Calu3 (cell line): ENCODE measurements around the gene SH3PXD2A. TPM values are rescaled to one million over a fixed set of nuclear protein-coding genes. Genes with fewer than 3 reads are reported as not detected.

ENCODE experiments used
- BruUV-seq: library from RNA; stranded (reverse); fragments of 400-500 nt; replicated peaks from 2 replicates; lab custom pipeline; 2021; lab: Mats Ljungman, UMichigan
- CTCF ChIA-PET: fragments of 300-600 bp; sonication (Branson Sonifier 250); formaldehyde crosslinking; loops from one replicate; lab custom pipeline; 2022; ENCODE audit warnings: antibody characterized with exemption; lab: Charles Lee
- DNase-seq: peaks from one replicate; pipeline ENCODE4 v3.0.0; 2022
- H3K27ac Mint-ChIP-seq: one replicate; pipeline ENCODE4 v1.8.0; 2022; ENCODE audit warnings: mixed read lengths; ENCODE audit not compliant: unreplicated experiment
- H3K27me3 Mint-ChIP-seq: one replicate; pipeline ENCODE4 v1.8.0; 2022; ENCODE audit warnings: mixed read lengths; ENCODE audit not compliant: unreplicated experiment
- H3K36me3 Mint-ChIP-seq: one replicate; pipeline ENCODE4 v1.8.0; 2022; ENCODE audit warnings: mild to moderate bottlenecking, moderate library complexity, mixed read lengths; ENCODE audit not compliant: insufficient read depth, unreplicated experiment
- H3K4me1 Mint-ChIP-seq: one replicate; pipeline ENCODE4 v1.8.0; 2022; ENCODE audit warnings: mild to moderate bottlenecking, low read depth, mixed read lengths; ENCODE audit not compliant: unreplicated experiment
- H3K4me3 Mint-ChIP-seq: one replicate; pipeline ENCODE4 v1.8.0; 2022; ENCODE audit warnings: mild to moderate bottlenecking, low read depth, moderate library complexity, mixed read lengths; ENCODE audit not compliant: unreplicated experiment
- H3K9me3 Mint-ChIP-seq: one replicate; pipeline ENCODE4 v1.8.0; 2022; ENCODE audit warnings: low read depth, mixed read lengths; ENCODE audit not compliant: unreplicated experiment
- CTCF ChIP-seq: fragments of 200-600 bp; IDR thresholded peaks from one replicate; pipeline ENCODE4 v1.8.0; 2022; ENCODE audit warnings: antibody characterized with exemption; ENCODE audit not compliant: unreplicated experiment
- intact Hi-C: fragments of 100-400 bp; cut with micrococcal nuclease; formaldehyde crosslinking; loops from one replicate; pipeline ENCODE4 v1.10.0; 2022; ENCODE audit not compliant: unreplicated experiment
- total RNA-seq: library from RNA; stranded (reverse); gene quantifications from 2 replicates; pipeline ENCODE4 v1.2.3, GENCODE V29; 2022

SH3PXD2A gene
- total RNA-seq, 1 experiment from 2014 or later, result 7.5 TPM

- Mint-ChIP-seq H3K4me1 (peaks cover 15% of the 10 kb centered on the region), H3K36me3 (no peaks in the 10 kb centered on the region), H3K4me3 (no peak overlapping the region), H3K27me3 (peaks cover 24% of the 10 kb centered on the region), H3K9me3 (no peaks in the 10 kb centered on the region), H3K27ac (no peak overlapping the region)
- intact Hi-C loops, result no loop called here
- no TSS peak for BruUV-seq
- no peak for DNase-seq
- CTCF ChIA-PET, result no interaction called here
- no peak for TF ChIP-seq CTCF
Observed at GRCh38 chr10:103691267-103691666, 164.1 kb downstream of the SH3PXD2A start.

GRCh38 chr10:103690281-103690680 lies 165.1 kb downstream of the SH3PXD2A start:
- no peak overlapping the region for H3K27ac Mint-ChIP-seq
- intact Hi-C loops, result no loop called here
- no peak overlapping the region for H3K4me3 Mint-ChIP-seq
- CTCF ChIA-PET, result interaction anchor here (0.7 kb wide), 1 partner anchor 25 kb away, joined by 4 read pairs; no protein-coding TSS in a partner anchor
- peaks cover 11% of the 10 kb centered on the region for H3K4me1 Mint-ChIP-seq
- DNase-seq, result no peak
- H3K36me3 Mint-ChIP-seq, result no peaks in the 10 kb centered on the region
- TF ChIP-seq CTCF, result no peak
- H3K27me3 Mint-ChIP-seq, result peaks cover 24% of the 10 kb centered on the region
- no peaks in the 10 kb centered on the region for H3K9me3 Mint-ChIP-seq
- BruUV-seq, result no TSS peak

GRCh38 chr10:103688491-103688890 lies 166.9 kb downstream of the SH3PXD2A start:
- TF ChIP-seq CTCF, result no peak
- BruUV-seq, result no TSS peak
- peaks cover 24% of the 10 kb centered on the region for H3K27me3 Mint-ChIP-seq
- intact Hi-C loops, result no loop called here
- H3K4me1 Mint-ChIP-seq, result peaks cover 11% of the 10 kb centered on the region
- CTCF ChIA-PET, result no interaction called here
- no peaks in the 10 kb centered on the region for H3K36me3 Mint-ChIP-seq
- DNase-seq, result no peak
- no peak overlapping the region for H3K27ac Mint-ChIP-seq
- no peaks in the 10 kb centered on the region for H3K9me3 Mint-ChIP-seq
- H3K4me3 Mint-ChIP-seq, result no peak overlapping the region

- intact Hi-C loops, result no loop called here
- Mint-ChIP-seq H3K9me3 (no peaks in the 10 kb centered on the region), H3K36me3 (no peaks in the 10 kb centered on the region), H3K4me3 (no peak overlapping the region), H3K27me3 (peaks cover 24% of the 10 kb centered on the region), H3K27ac (no peak overlapping the region), H3K4me1 (peaks cover 11% of the 10 kb centered on the region)
- CTCF ChIA-PET, result no interaction called here
- TF ChIP-seq CTCF, result no peak
- no peak for DNase-seq
- BruUV-seq, result no TSS peak
Observed at GRCh38 chr10:103687718-103688117, 167.7 kb downstream of the SH3PXD2A start.
